Epithelial cell of proximal tubule (primary cell): ENCODE measurements around the gene UXS1. TPM values are rescaled to one million over a fixed set of nuclear protein-coding genes. Genes with fewer than 3 reads are reported as not detected.

Source experiments
- DNase-seq: peaks from one replicate; pipeline ENCODE4 v3.0.0-alpha.2; 2011; ENCODE audit warnings: low read depth
- H3K4me3 ChIP-seq: 2 replicates; pipeline ENCODE4 v1.5.1; 2011; ENCODE audit warnings: low read depth, mild to moderate bottlenecking, low read length
- total RNA-seq: library from RNA; depleted of rRNA; stranded (reverse); fragments of >200 nt; gene quantifications from 2 replicates; pipeline ENCODE4 v1.2.3, GENCODE V29; 2015
- TF ChIP-seq, protein P1 (sequence below): conservative IDR thresholded peaks from 2 replicates; pipeline ENCODE4 v1.5.1; 2012; ENCODE audit warnings: low read depth, mild to moderate bottlenecking, low read length

The UXS1 gene
- total RNA-seq, 1 donor from 2014 or later, result 128 TPM

- DNase-seq, result no peak
- TF ChIP-seq, protein P1, sequence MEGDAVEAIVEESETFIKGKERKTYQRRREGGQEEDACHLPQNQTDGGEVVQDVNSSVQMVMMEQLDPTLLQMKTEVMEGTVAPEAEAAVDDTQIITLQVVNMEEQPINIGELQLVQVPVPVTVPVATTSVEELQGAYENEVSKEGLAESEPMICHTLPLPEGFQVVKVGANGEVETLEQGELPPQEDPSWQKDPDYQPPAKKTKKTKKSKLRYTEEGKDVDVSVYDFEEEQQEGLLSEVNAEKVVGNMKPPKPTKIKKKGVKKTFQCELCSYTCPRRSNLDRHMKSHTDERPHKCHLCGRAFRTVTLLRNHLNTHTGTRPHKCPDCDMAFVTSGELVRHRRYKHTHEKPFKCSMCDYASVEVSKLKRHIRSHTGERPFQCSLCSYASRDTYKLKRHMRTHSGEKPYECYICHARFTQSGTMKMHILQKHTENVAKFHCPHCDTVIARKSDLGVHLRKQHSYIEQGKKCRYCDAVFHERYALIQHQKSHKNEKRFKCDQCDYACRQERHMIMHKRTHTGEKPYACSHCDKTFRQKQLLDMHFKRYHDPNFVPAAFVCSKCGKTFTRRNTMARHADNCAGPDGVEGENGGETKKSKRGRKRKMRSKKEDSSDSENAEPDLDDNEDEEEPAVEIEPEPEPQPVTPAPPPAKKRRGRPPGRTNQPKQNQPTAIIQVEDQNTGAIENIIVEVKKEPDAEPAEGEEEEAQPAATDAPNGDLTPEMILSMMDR, result no peak
- no peak overlapping the region for H3K4me3 ChIP-seq
These were observed 32.8 kb downstream of the UXS1 start for GRCh38 chr2:106161341-106161740.

GRCh38 chr2:106160786-106161261 is 33.3 kb downstream of the UXS1 start:
- TF ChIP-seq, protein P1, result no peak
- no peak for DNase-seq
- H3K4me3 ChIP-seq, result no peak overlapping the region

GRCh38 chr2:106159866-106160785 is 34.0 kb downstream of the UXS1 start:
- no peak for DNase-seq
- TF ChIP-seq, protein P1, result no peak
- no peak overlapping the region for H3K4me3 ChIP-seq

GRCh38 chr2:106158871-106159270 is 35.2 kb downstream of the UXS1 start:
- DNase-seq, result no peak
- TF ChIP-seq, protein P1, result no peak
- H3K4me3 ChIP-seq, result no peak overlapping the region

GRCh38 chr2:106158131-106158530 is 36.0 kb downstream of the UXS1 start:
- DNase-seq, result no peak
- TF ChIP-seq, protein P1, result no peak
- H3K4me3 ChIP-seq, result no peak overlapping the region

- no peak overlapping the region for H3K4me3 ChIP-seq
- TF ChIP-seq, protein P1, result no peak
- no peak for DNase-seq
These were observed 36.7 kb downstream of the UXS1 start for GRCh38 chr2:106157416-106157815.
